Effector CD4-positive, alpha-beta T cell (primary cell): Measurements from ENCODE around the gene RSAD2.

ENCODE experiments used
- DNase-seq: peaks from one replicate; pipeline ENCODE4 v3.0.0-alpha.2; 2020

Gene RSAD2

GRCh38 chr2:6908291-6908690, 30.7 kb downstream of the RSAD2 start:
- no peak for DNase-seq

GRCh38 chr2:6909431-6910385, 32.1 kb downstream of the RSAD2 start:
- no peak for DNase-seq

GRCh38 chr2:6911721-6912120, 34.1 kb downstream of the RSAD2 start:
- no peak for DNase-seq

GRCh38 chr2:6913415-6914157, 36.0 kb downstream of the RSAD2 start:
- peak; percentile 30 for DNase-seq

GRCh38 chr2:6914828-6915227, 37.3 kb downstream of the RSAD2 start:
- DNase-seq, result no peak

- no peak for DNase-seq
Measured at GRCh38 chr2:6915399-6915798, 37.8 kb downstream of the RSAD2 start.

GRCh38 chr2:6916224-6916623, 38.6 kb downstream of the RSAD2 start:
- no peak for DNase-seq

- no peak for DNase-seq
Measured at GRCh38 chr2:6916736-6917070, 39.1 kb downstream of the RSAD2 start.

- peak; percentile 58 for DNase-seq
Measured at GRCh38 chr2:6917071-6917760, 39.6 kb downstream of the RSAD2 start, which contains the start of gene RNF144A. TSS of gene RNF144A (plus strand) at chr2:6917412. CDS start at chr2:6996927, 79,515 bp downstream.

- no peak for DNase-seq
Measured at GRCh38 chr2:6917761-6918421, 40.3 kb downstream of the RSAD2 start.

- DNase-seq, result no peak
Measured at GRCh38 chr2:6919901-6920742, 42.5 kb downstream of the RSAD2 start.

- DNase-seq, result no peak
Measured at GRCh38 chr2:6920743-6921064, 43.1 kb downstream of the RSAD2 start.

GRCh38 chr2:6921321-6921922, 43.8 kb downstream of the RSAD2 start:
- DNase-seq, result no peak

GRCh38 chr2:6922201-6922656, 44.7 kb downstream of the RSAD2 start:
- DNase-seq, result no peak

- DNase-seq, result no peak
Measured at GRCh38 chr2:6923319-6923718, 45.7 kb downstream of the RSAD2 start.

GRCh38 chr2:6924101-6924923, 46.7 kb downstream of the RSAD2 start:
- DNase-seq, result no peak

- no peak for DNase-seq
Measured at GRCh38 chr2:6924924-6925409, 47.4 kb downstream of the RSAD2 start.

GRCh38 chr2:6926071-6926732, 48.6 kb downstream of the RSAD2 start:
- no peak for DNase-seq

- no peak for DNase-seq
Measured at GRCh38 chr2:6927186-6927585, 49.6 kb downstream of the RSAD2 start.

- DNase-seq, result no peak
Measured at GRCh38 chr2:6927753-6928152, 50.2 kb downstream of the RSAD2 start.
